GM12872 (cell line): Measurements from ENCODE around the gene BLM.

Experiments
- CTCF ChIP-seq: IDR thresholded peaks from 3 replicates; pipeline ENCODE4 v1.5.1; 2011; ENCODE audit warnings: low read depth, mild to moderate bottlenecking, low read length, moderate library complexity; ENCODE audit not compliant: insufficient read depth

The BLM gene

GRCh38 chr15:90814191-90814821 is 97.2 kb downstream of the BLM start:
- TF ChIP-seq CTCF, result no peak

GRCh38 chr15:90816401-90817116 is 99.4 kb downstream of the BLM start:
- TF ChIP-seq CTCF, result no peak

GRCh38 chr15:90817117-90818057 is 100.2 kb downstream of the BLM start:
- TF ChIP-seq CTCF, result no peak

- peak; percentile 73 for TF ChIP-seq CTCF
Observed at GRCh38 chr15:90818251-90819210, 101.4 kb downstream of the BLM start.

- no peak for TF ChIP-seq CTCF
Observed at GRCh38 chr15:90819390-90819789, 102.2 kb downstream of the BLM start.

- TF ChIP-seq CTCF, result no peak
Observed at GRCh38 chr15:90819850-90820249, 102.7 kb downstream of the BLM start.
